CD4-positive, alpha-beta T cell (primary cell): ENCODE data around the gene ERC2. TPM values are rescaled to one million over a fixed set of nuclear protein-coding genes. Genes with fewer than 3 reads are reported as not detected.

Experiments
- ATAC-seq: fragments of 200-7000 bp; cut with Tn5 transposase; one replicate; pipeline ENCODE4 v1.10.0; 2022; ENCODE audit warnings: mild to moderate bottlenecking; ENCODE audit not compliant: poor library complexity
- CTCF ChIA-PET: fragments of 350-600 bp; sonication (Branson Sonifier 250); formaldehyde crosslinking; loops from one replicate; lab custom pipeline; 2021; ENCODE audit warnings: antibody characterized with exemption, inconsistent platforms; lab: Charles Lee
- POLR2A ChIA-PET: fragments of 350-600 bp; sonication (Branson Sonifier 250); formaldehyde crosslinking; loops from one replicate; lab custom pipeline; 2021; ENCODE audit warnings: antibody characterized with exemption, inconsistent platforms; lab: Charles Lee
- DNase-seq, 14 experiments: peaks; one replicate each; pipeline ENCODE4 v3.0.0-alpha.2; 2013 to 2020; ENCODE audit warnings: mixed read lengths in 2 of 14
- H3K27ac ChIP-seq, 2 donors: one replicate each; pipeline versions ENCODE4 v1.5.1 to v1.7.0; 2013; ENCODE audit warnings: low read length in 2 of 2, low read depth in 1 of 2, mild to moderate bottlenecking in 1 of 2
- H3K27me3 ChIP-seq, 2 experiments: 1 replicate in 1 of 2; 2 replicates in 1 of 2; pipeline versions ENCODE4 v1.6.1 to v1.7.0; 2013; ENCODE audit warnings: low read length in 2 of 2, control low read depth in 1 of 2, mild to moderate bottlenecking in 1 of 2, moderate library complexity in 1 of 2; ENCODE audit not compliant: insufficient read depth in 2 of 2, control insufficient read depth in 1 of 2
- H3K36me3 ChIP-seq: one replicate; pipeline ENCODE4 v1.6.1; 2013; ENCODE audit warnings: low read length, control low read depth; ENCODE audit not compliant: insufficient read depth
- H3K4me1 ChIP-seq: one replicate; pipeline ENCODE4 v1.6.1; 2013; ENCODE audit warnings: low read length, control low read depth; ENCODE audit not compliant: insufficient read depth
- H3K4me3 ChIP-seq: one replicate; pipeline ENCODE4 v1.5.1; 2013; ENCODE audit warnings: mild to moderate bottlenecking, low read length, moderate library complexity
- H3K9me3 ChIP-seq, 2 experiments: 1 replicate in 1 of 2; 2 replicates in 1 of 2; pipeline versions ENCODE4 v1.6.1 to v1.7.0; 2013; ENCODE audit warnings: low read length in 2 of 2, mild to moderate bottlenecking in 2 of 2, control low read depth in 1 of 2, moderate library complexity in 1 of 2; ENCODE audit not compliant: control insufficient read depth in 1 of 2, insufficient read depth in 1 of 2
- H3K27ac Mint-ChIP-seq: one replicate; pipeline ENCODE4 v1.8.0; 2020; ENCODE audit warnings: mixed read lengths
- H3K27me3 Mint-ChIP-seq: one replicate; pipeline ENCODE4 v1.8.0; 2021; ENCODE audit warnings: mixed read lengths
- H3K36me3 Mint-ChIP-seq: one replicate; pipeline ENCODE4 v1.8.0; 2021; ENCODE audit warnings: low read depth, mixed read lengths
- H3K4me1 Mint-ChIP-seq: one replicate; pipeline ENCODE4 v1.8.0; 2021; ENCODE audit warnings: low read depth, mixed read lengths
- H3K4me3 Mint-ChIP-seq: one replicate; pipeline ENCODE4 v1.8.0; 2020; ENCODE audit warnings: mild to moderate bottlenecking, mixed read lengths
- H3K9me3 Mint-ChIP-seq: one replicate; pipeline ENCODE4 v1.8.0; 2020; ENCODE audit warnings: mixed read lengths
- CTCF ChIP-seq: fragments of 200-600 bp; IDR thresholded peaks from one replicate; pipeline ENCODE4 v1.8.0; 2022; ENCODE audit warnings: antibody characterized with exemption, mild to moderate bottlenecking
- intact Hi-C, 2 experiments: fragments of 100-400 bp; cut with DNase I in 1 of 2; cut with micrococcal nuclease in 1 of 2; formaldehyde crosslinking; loops; one replicate each; pipeline versions ENCODE4 v1.15.1 to v1.9.0; 2023 to 2025; cut with DNase I, micrococcal nuclease
- total RNA-seq, 174 experiments: library from RNA in 2 of 174; stranded (reverse) in 2 of 174; gene quantifications; one replicate each; pipeline ENCODE4 v1.2.3 and lab custom pipeline; 2021 to 2026

The ERC2 gene
- total RNA-seq, 2 experiments from 2014 or later: not detected

GRCh38 chr3:55639143-55639542 is 829.1 kb downstream of the ERC2 start:
- H3K4me1 ChIP-seq: no peaks in the 10 kb centered on the region
- no peak overlapping the region for H3K27ac ChIP-seq
- no peaks in the 10 kb centered on the region for H3K27me3 Mint-ChIP-seq
- CTCF ChIA-PET: no interaction called here
- H3K27me3 ChIP-seq: no peaks in the 10 kb centered on the region
- no peaks in the 10 kb centered on the region for H3K36me3 Mint-ChIP-seq
- intact Hi-C loops: no loop called here
- H3K9me3 Mint-ChIP-seq: peaks cover 3% of the 10 kb centered on the region
- H3K4me3 ChIP-seq: no peak overlapping the region
- TF ChIP-seq CTCF: no peak
- H3K4me3 Mint-ChIP-seq: no peak overlapping the region
- no peak for DNase-seq
- no peak for ATAC-seq
- no peaks in the 10 kb centered on the region for H3K4me1 Mint-ChIP-seq
- POLR2A ChIA-PET: no interaction called here
- no peak overlapping the region for H3K27ac Mint-ChIP-seq
- H3K36me3 ChIP-seq: no peaks in the 10 kb centered on the region
- no peaks in the 10 kb centered on the region for H3K9me3 ChIP-seq

- intact Hi-C loops: no loop called here
- ATAC-seq (no peak), DNase-seq (no peak)
- H3K4me1 Mint-ChIP-seq: no peaks in the 10 kb centered on the region
- H3K4me3 Mint-ChIP-seq: no peak overlapping the region
- ChIA-PET CTCF (no interaction called here), POLR2A (no interaction called here)
- Histone ChIP-seq H3K4me3 (no peak overlapping the region), H3K27ac (no peak overlapping the region), H3K9me3 (no peaks in the 10 kb centered on the region), H3K27me3 (no peaks in the 10 kb centered on the region), H3K4me1 (no peaks in the 10 kb centered on the region), H3K36me3 (no peaks in the 10 kb centered on the region)
- no peaks in the 10 kb centered on the region for H3K27me3 Mint-ChIP-seq
- H3K27ac Mint-ChIP-seq: no peak overlapping the region
- no peak for TF ChIP-seq CTCF
- H3K36me3 Mint-ChIP-seq: no peaks in the 10 kb centered on the region
- H3K9me3 Mint-ChIP-seq: peaks cover 3% of the 10 kb centered on the region
Measured at GRCh38 chr3:55637906-55638638, 830.2 kb downstream of the ERC2 start.

- no peaks in the 10 kb centered on the region for H3K27me3 ChIP-seq
- ChIA-PET POLR2A (no interaction called here), CTCF (no interaction called here)
- Mint-ChIP-seq H3K27me3 (no peaks in the 10 kb centered on the region), H3K27ac (no peak overlapping the region), H3K36me3 (no peaks in the 10 kb centered on the region), H3K4me3 (no peak overlapping the region), H3K4me1 (no peaks in the 10 kb centered on the region), H3K9me3 (peaks cover 2% of the 10 kb centered on the region)
- intact Hi-C loops: no loop called here
- H3K36me3 ChIP-seq: no peaks in the 10 kb centered on the region
- H3K9me3 ChIP-seq: no peaks in the 10 kb centered on the region
- H3K4me1 ChIP-seq: no peaks in the 10 kb centered on the region
- ATAC-seq (no peak), DNase-seq (no peak)
- no peak for TF ChIP-seq CTCF
- H3K4me3 ChIP-seq: no peak overlapping the region
- H3K27ac ChIP-seq: no peak overlapping the region
Measured at GRCh38 chr3:55636300-55637195, 831.7 kb downstream of the ERC2 start.
